ENCODE results near the gene TNK2. TPM values are rescaled to one million over a fixed set of nuclear protein-coding genes. Genes with fewer than 3 reads are reported as not detected.

The TNK2 gene
- polyA plus RNA-seq, 2 of the 4 experiments (the other 2 are of a cell fraction), result 2.2 to 12.5 TPM

- no peak for FAIRE-seq
- H3K4me1 ChIP-seq, result no peaks in the 10 kb centered on the region
- no peak overlapping the region for H3K27ac ChIP-seq
- ATAC-seq, result no peak
- DNase-seq (ENCODE audit: low read depth in 1 of 2, low spot score in 1 of 2), result no peak
- H3K4me3 ChIP-seq, result no peak overlapping the region
- TF ChIP-seq FOSL2 (IDR thresholded peaks at IDR 0.05) (no peak), FOSL2 (CRISPR knock-in tag; IDR thresholded peaks at IDR 0.05) (no peak), CBX2 (IDR thresholded peaks at IDR 0.05; ENCODE audit: borderline replicate concordance, low read depth) (no peak), SREBF2 (IDR thresholded peaks at IDR 0.05) (no peak), MAX (IDR thresholded peaks at IDR 0.05) (no peak), EP300 (IDR thresholded peaks at IDR 0.05) (no peak), MAZ (IDR thresholded peaks at IDR 0.05; ENCODE audit: borderline replicate concordance, low read depth, low read length) (no peak), TFCP2L1 (CRISPR knock-in tag; IDR thresholded peaks at IDR 0.05) (no peak), RARB (CRISPR knock-in tag; IDR thresholded peaks at IDR 0.05) (no peak), EHF (CRISPR knock-in tag; IDR thresholded peaks at IDR 0.05) (no peak), HDAC2 (IDR thresholded peaks at IDR 0.05) (no peak), HEYL (CRISPR knock-in tag; IDR thresholded peaks at IDR 0.05) (no peak), JUNB (IDR thresholded peaks at IDR 0.05) (no peak), ZFP36 (IDR thresholded peaks at IDR 0.05; ENCODE audit: borderline replicate concordance, partially characterized antibody) (no peak), KDM5A (IDR thresholded peaks at IDR 0.05) (no peak), E2F6 (IDR thresholded peaks at IDR 0.05; ENCODE audit: borderline replicate concordance, low read depth) (no peak), ZC3H11A (IDR thresholded peaks at IDR 0.05) (no peak), HOXB13 (CRISPR knock-in tag; IDR thresholded peaks at IDR 0.05; ENCODE audit: low read depth) (no peak), HES2 (IDR thresholded peaks at IDR 0.05) (no peak), ZNF302 (CRISPR knock-in tag; IDR thresholded peaks at IDR 0.05) (no peak), HOXA7 (CRISPR knock-in tag; IDR thresholded peaks at IDR 0.05) (no peak)
- ChIA-PET CTCF (interaction anchor here (0.9 to 1.3 kb wide), 3 partner anchors 13 to 58 kb away, joined by 3 to 8 read pairs (median 4); no protein-coding TSS in a partner anchor), POLR2A (no interaction called here)
- no peak overlapping the region for H3K4me2 ChIP-seq
- no peaks in the 10 kb centered on the region for H3K9me3 ChIP-seq
- WGBS (ENCODE audit: missing lambda C conversion rate), result 75% methylated on average over 13 of the region's 14 CpGs
These were observed 71.7 kb downstream of the TNK2 start for GRCh38 chr3:195836476-195837135.

GRCh38 chr3:195835791-195836190 is 72.6 kb downstream of the TNK2 start:
- Histone ChIP-seq H3K4me1 (no peaks in the 10 kb centered on the region), H3K27ac (no peak overlapping the region), H3K4me3 (no peak overlapping the region), H3K9me3 (no peaks in the 10 kb centered on the region), H3K4me2 (no peak overlapping the region)
- WGBS (ENCODE audit: missing lambda C conversion rate), result 76% methylated on average over 12 of the region's 14 CpGs
- DNase-seq (ENCODE audit: low read depth in 1 of 2, low spot score in 1 of 2) (no peak), FAIRE-seq (no peak), ATAC-seq (peak in 1 of 2 experiments; percentile 42; a peak in 3 of 6 replicates)
- TF ChIP-seq KDM5A (IDR thresholded peaks at IDR 0.05) (no peak), SMC3 (IDR thresholded peaks at IDR 0.05) (no peak), ZNF302 (CRISPR knock-in tag; IDR thresholded peaks at IDR 0.05) (no peak), PHF8 (IDR thresholded peaks at IDR 0.05; ENCODE audit: borderline replicate concordance, low read depth) (no peak)
- CTCF ChIA-PET, result interaction anchor here (0.9 to 3.7 kb wide), 3 partner anchors 11 to 59 kb away, joined by 3 to 26 read pairs (median 3); no protein-coding TSS in a partner anchor
- POLR2A ChIA-PET, result no interaction called here

GRCh38 chr3:195834675-195835583 is 73.4 kb downstream of the TNK2 start:
- WGBS (ENCODE audit: missing lambda C conversion rate), result 83% methylated on average over 27 of the region's 29 CpGs
- ChIA-PET CTCF (interaction anchor here (0.9 to 3.7 kb wide), 2 partner anchors 12 to 15 kb away, joined by 3 to 26 read pairs; no protein-coding TSS in a partner anchor), POLR2A (no interaction called here)
- Histone ChIP-seq H3K4me1 (no peaks in the 10 kb centered on the region), H3K9me3 (no peaks in the 10 kb centered on the region), H3K4me3 (no peak overlapping the region), H3K27ac (no peak overlapping the region), H3K4me2 (no peak overlapping the region)
- FAIRE-seq (no peak), ATAC-seq (no peak), DNase-seq (ENCODE audit: low read depth in 1 of 2, low spot score in 1 of 2) (no peak)
- TF ChIP-seq EHMT2 (IDR thresholded peaks at IDR 0.05; ENCODE audit: low read depth) (no peak), USF2 (IDR thresholded peaks at IDR 0.05) (no peak), HDAC2 (IDR thresholded peaks at IDR 0.05) (no peak), CBX2 (IDR thresholded peaks at IDR 0.05; ENCODE audit: borderline replicate concordance, low read depth) (no peak), CTCF (IDR thresholded peaks at IDR 0.05) (no peak), ZNF302 (CRISPR knock-in tag; IDR thresholded peaks at IDR 0.05) (no peak), MAX (IDR thresholded peaks at IDR 0.05) (no peak), MAZ (IDR thresholded peaks at IDR 0.05; ENCODE audit: borderline replicate concordance, low read depth, low read length) (no peak), NR3C1 (IDR thresholded peaks at IDR 0.05) (no peak), MAFK (IDR thresholded peaks at IDR 0.05; ENCODE audit: partially characterized antibody) (no peak), HEYL (CRISPR knock-in tag; IDR thresholded peaks at IDR 0.05) (no peak), BHLHE40 (IDR thresholded peaks at IDR 0.05; ENCODE audit: low read depth, low read length) (no peak)
